Pancreas (tissue), 10 donors: ENCODE data around the gene TAS1R3. TPM values are rescaled to one million over a fixed set of nuclear protein-coding genes. Genes with fewer than 3 reads are reported as not detected.

Experiments
- ATAC-seq, 4 donors: fragments of 200-7000 bp; cut with Tn5 transposase; one replicate each; pipeline versions ENCODE4 v1.8.0 to v1.9.1; 2020; ENCODE audit warnings: mild to moderate bottlenecking in 4 of 4, moderate library complexity in 4 of 4
- DNase-seq, 6 donors: peaks; one replicate each; pipeline ENCODE4 v3.0.0-alpha.2; 2020
- FAIRE-seq: peaks from 2 replicates; lab custom pipeline; 2012; peaks lifted over from hg19 to GRCh38; lab: Jason Lieb, UNC
- H3K27ac ChIP-seq, 4 donors: fragments of 200-600 bp; sonication (generic); 1 replicate in 3 of 4; 2 replicates in 1 of 4; pipeline versions ENCODE4 v1.5.0 to v1.8.0; 2020
- H3K27me3 ChIP-seq, 4 donors: fragments of 200-600 bp; one replicate each; pipeline ENCODE4 v1.8.0; 2021
- H3K36me3 ChIP-seq, 3 donors: fragments of 200-600 bp; sonication (generic) in 1 of 3; one replicate each; pipeline versions ENCODE4 v1.5.0 to v1.8.0; 2020 to 2021
- H3K4me1 ChIP-seq, 3 donors: fragments of 200-600 bp; one replicate each; pipeline ENCODE4 v1.8.0; 2021
- H3K4me3 ChIP-seq, 4 donors: fragments of 200-600 bp; sonication (generic) in 2 of 4; one replicate each; pipeline versions ENCODE4 v1.5.0 to v1.8.0; 2020 to 2021
- H3K9me3 ChIP-seq, 4 donors: fragments of 200-600 bp; one replicate each; pipeline ENCODE4 v1.8.0; 2021
- CTCF ChIP-seq, 4 donors: fragments of 200-600 bp; sonication (generic) in 3 of 4; IDR thresholded peaks; one replicate each; pipeline versions ENCODE4 v1.5.0 to v1.8.0; 2021; ENCODE audit warnings: antibody characterized with exemption in 4 of 4
- WGBS, 2 donors: extraction: QIAGEN DNeasy Blood & Tissue Kit; methylation state at CpG; one replicate each; pipeline ENCODE4 v1.1.7; 2013; 5-methylcytosine and 5-hydroxymethylcytosine counted together
- intact Hi-C, 3 donors: fragments of 100-400 bp; cut with DNase I; formaldehyde crosslinking; loops; one replicate each; pipeline versions ENCODE4 v1.11.1 to v1.14.2; 2022
- polyA plus RNA-seq, 2 donors: library from polyadenylated mRNA; stranded (reverse); fragments of 200-250 nt; gene quantifications; one replicate each; pipeline ENCODE4 v1.2.3, GENCODE V29; 2013
- total RNA-seq, 6 donors: library from RNA; stranded (reverse); fragmentation: NEBNext Ultra II Directional in 4 of 6; extraction: Animal tissue kit (Norgen Biotek cat#: 25700) in 4 of 6; gene quantifications; one replicate each; pipeline versions ENCODE4 v1.2.1 to v1.2.4, GENCODE V29; 2021 to 2023
- donor health status: healthy with polysubstance abuse.
- donor health status: DM: no; HTN: no; CAD: no; lungs with moderate emphysema.
- donor health status: DM: no; HTN: no; CAD: no.
- donor health status: control.
- donor health status: control.
- donor health status: Bipolar disorder and iron deficiency.
- donor health status: DM: yes; HTN: yes; CAD: no.
- donor health status: DM: no; HTN: no; CAD: no.
- donor health status: DM: no; HTN: no; CAD: no.
- donor health status: DM: yes; HTN: yes; CAD: no.

TAS1R3 gene
- total and polyA plus RNA-seq, 8 donors = 0.04 to 0.41 (median 0.12) TPM

- Histone ChIP-seq H3K9me3 (no peaks in the 10 kb centered on the region), H3K4me1 (no peaks in the 10 kb centered on the region), H3K4me3 (no peak overlapping the region), H3K27ac (no peak overlapping the region), H3K36me3 (peaks cover 0 to 22% (median 5%) of the 10 kb centered on the region in 3 donors), H3K27me3 (no peaks in the 10 kb centered on the region)
- WGBS, 2 donors = 88% methylated on average over 18 to 21 of the region's 21 CpGs
- no peak for FAIRE-seq
- intact Hi-C loops = no loop called here
- no peak for DNase-seq
- no peak for TF ChIP-seq CTCF (IDR thresholded peaks at IDR 0.05)
- no peak for ATAC-seq
These were observed 4.7 kb downstream of the TAS1R3 start for GRCh38 chr1:1335792-1336248.

DNA sequence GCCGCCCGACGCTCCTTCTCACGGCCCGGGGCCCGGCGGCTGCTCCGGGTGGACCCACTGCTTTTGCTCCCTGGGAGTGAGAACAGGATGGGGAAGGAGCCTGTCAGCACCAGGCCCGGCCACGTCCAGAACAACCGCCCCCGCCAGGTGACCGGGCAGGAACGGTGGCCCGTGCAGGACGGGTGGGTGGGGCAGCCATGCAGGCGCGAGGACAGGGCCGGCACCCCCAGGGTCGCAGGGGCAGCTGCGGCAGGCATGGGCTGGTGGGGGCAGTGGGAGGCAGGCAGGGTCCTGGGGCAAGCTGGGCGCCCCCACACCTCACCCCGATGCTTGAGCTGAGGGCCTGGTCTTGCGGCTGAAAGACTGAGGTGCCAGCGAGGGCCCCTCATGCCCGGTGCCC is 5.4 kb downstream of the TAS1R3 start:
- ATAC-seq (no peak), DNase-seq (no peak), FAIRE-seq (no peak)
- intact Hi-C loops = no loop called here
- 92 to 96% methylated on average over 26 of the region's 26 CpGs for WGBS, 2 donors
- no peaks in the 10 kb centered on the region for H3K27me3 ChIP-seq
- no peaks in the 10 kb centered on the region for H3K9me3 ChIP-seq
- peaks cover 0 to 22% (median 5%) of the 10 kb centered on the region in 3 donors for H3K36me3 ChIP-seq
- no peak overlapping the region for H3K27ac ChIP-seq
- no peaks in the 10 kb centered on the region for H3K4me1 ChIP-seq
- TF ChIP-seq CTCF (IDR thresholded peaks at IDR 0.05) = no peak
- no peak overlapping the region for H3K4me3 ChIP-seq

DNA sequence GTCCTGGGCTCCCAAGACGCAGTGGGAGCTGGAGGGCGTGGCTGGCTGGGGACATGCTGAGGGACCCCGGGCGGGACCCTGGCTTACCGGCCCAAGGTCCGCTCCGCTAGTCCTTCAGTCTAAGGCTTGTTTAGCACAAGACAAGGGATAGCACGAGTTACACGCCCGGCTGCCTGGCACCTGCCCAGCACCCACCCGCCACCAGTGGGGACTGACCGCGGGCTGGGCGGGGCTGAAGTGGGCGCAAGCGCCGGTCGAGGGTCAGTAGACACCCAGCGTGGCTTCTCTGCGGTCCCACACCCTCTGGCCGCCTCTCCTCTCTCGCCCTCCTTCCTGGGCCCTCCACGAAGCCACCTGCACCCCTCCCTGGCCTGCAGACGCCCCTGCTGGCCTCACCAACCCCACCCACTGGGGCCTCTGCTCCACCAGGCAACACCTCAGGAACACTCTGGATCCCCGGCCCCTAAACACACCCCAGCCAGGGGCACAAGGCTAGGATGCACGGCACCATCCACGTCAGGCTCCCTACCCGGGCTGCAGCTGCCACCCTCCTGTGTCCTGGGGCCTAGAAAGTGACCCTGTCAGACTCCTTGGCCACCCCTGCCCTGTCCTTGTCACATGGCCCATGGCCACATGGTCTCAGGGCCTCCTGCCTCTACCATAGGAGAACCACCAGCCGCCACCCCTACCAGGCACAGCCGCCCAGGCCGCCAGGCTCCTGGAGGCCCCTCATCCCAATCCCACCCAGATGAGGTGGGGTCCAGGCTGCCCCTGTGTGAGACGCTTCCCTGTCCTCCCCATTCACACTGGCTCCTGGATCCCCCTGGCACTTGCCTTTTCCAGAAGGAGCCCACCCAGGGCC is 6.1 kb downstream of the TAS1R3 start:
- H3K27me3 ChIP-seq = no peaks in the 10 kb centered on the region
- WGBS, 2 donors = 95 to 96% methylated on average over 28 to 32 of the region's 32 CpGs
- ATAC-seq (no peak), DNase-seq (no peak), FAIRE-seq (no peak)
- TF ChIP-seq CTCF (IDR thresholded peaks at IDR 0.05) = no peak
- no peak overlapping the region for H3K4me3 ChIP-seq
- no peaks in the 10 kb centered on the region for H3K4me1 ChIP-seq
- no peak overlapping the region for H3K27ac ChIP-seq
- H3K9me3 ChIP-seq = no peaks in the 10 kb centered on the region
- H3K36me3 ChIP-seq = peaks cover 0 to 22% (median 5%) of the 10 kb centered on the region in 3 donors
- intact Hi-C loops = no loop called here

DNA sequence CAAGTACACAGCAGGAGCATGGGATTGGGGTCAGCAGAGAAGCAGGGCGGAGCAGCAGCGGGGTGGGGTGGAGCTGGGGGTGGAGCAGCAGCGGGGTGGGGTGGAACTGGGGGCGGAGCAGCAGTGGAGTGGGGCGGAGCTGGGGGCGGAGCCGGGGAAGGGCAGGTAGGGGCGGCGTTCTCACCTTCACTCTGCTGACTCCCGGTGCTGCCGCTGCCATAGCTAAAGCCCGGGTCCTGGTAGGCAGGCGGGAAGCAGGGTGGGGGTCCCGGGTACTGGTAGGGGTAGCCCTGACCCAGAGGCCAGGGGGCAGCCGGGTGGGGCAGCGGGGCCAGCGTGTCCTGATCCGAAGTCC is 6.7 kb downstream of the TAS1R3 start:
- H3K27me3 ChIP-seq = no peaks in the 10 kb centered on the region
- DNase-seq = no peak
- no peaks in the 10 kb centered on the region for H3K4me1 ChIP-seq
- FAIRE-seq = no peak
- WGBS, 2 donors = 84 to 86% methylated on average over 14 to 18 of the region's 18 CpGs
- no peak overlapping the region for H3K27ac ChIP-seq
- ATAC-seq = peak in 2 of 4 donors; percentile 47 to 51
- peaks cover 0 to 22% (median 5%) of the 10 kb centered on the region in 3 donors for H3K36me3 ChIP-seq
- no peak overlapping the region for H3K4me3 ChIP-seq
- H3K9me3 ChIP-seq = no peaks in the 10 kb centered on the region
- intact Hi-C loops = no loop called here
- TF ChIP-seq CTCF (IDR thresholded peaks at IDR 0.05) = no peak

- ATAC-seq = no peak
- Histone ChIP-seq H3K4me1 (no peaks in the 10 kb centered on the region), H3K27ac (no peak overlapping the region), H3K27me3 (no peaks in the 10 kb centered on the region), H3K36me3 (peaks cover 0 to 22% (median 5%) of the 10 kb centered on the region in 3 donors), H3K4me3 (no peak overlapping the region), H3K9me3 (no peaks in the 10 kb centered on the region)
- DNase-seq = no peak
- no peak for FAIRE-seq
- no peak for TF ChIP-seq CTCF (IDR thresholded peaks at IDR 0.05)
- WGBS, 2 donors = 96% methylated on average over 33 to 36 of the region's 36 CpGs
- intact Hi-C loops = no loop called here
These were observed 7.2 kb downstream of the TAS1R3 start for GRCh38 chr1:1338278-1338677.
